ENCODE data around the gene ZNF570.

GRCh38 chr19:37513397-37513796, 44.2 kb downstream of the ZNF570 start:
- TF ChIP-seq EZH2 (IDR thresholded peaks at IDR 0.05) (no peak), POLR2AphosphoS5 (IDR thresholded peaks at IDR 0.05; ENCODE audit: borderline replicate concordance, low read depth, low read length) (no peak), FOXP2 (optimal IDR thresholded peaks at IDR 0.05; ENCODE audit: control extremely low read depth, extremely low read length, insufficient read depth) (no peak)

Data from SK-N-MC (cell line).